ENCODE results near the gene HAUS1. TPM values are rescaled to one million over a fixed set of nuclear protein-coding genes. Genes with fewer than 3 reads are reported as not detected.

Gene HAUS1
- total RNA-seq, 4 donors from 2014 or later, result 21.5 to 47.8 (median 36.1) TPM

- TF ChIP-seq POLR2A (IDR thresholded peaks at IDR 0.05) (no peak), CTCF (IDR thresholded peaks at IDR 0.05) (no peak)
- Histone ChIP-seq H3K9me3 (no peaks in the 10 kb centered on the region), H3K36me3 (no peaks in the 10 kb centered on the region), H3K27ac (no peak overlapping the region), H3K4me1 (no peaks in the 10 kb centered on the region), H3K4me3 (no peak overlapping the region), H3K27me3 (no peaks in the 10 kb centered on the region)
- DNase-seq, result no peak
- intact Hi-C loops (cut with DNase I; ENCODE audit: low total_unique reads), result no loop called here
These were observed 42.8 kb upstream of the HAUS1 start for GRCh38 chr18:46061387-46061786.

GRCh38 chr18:46061796-46062195, 42.4 kb upstream of the HAUS1 start:
- Histone ChIP-seq H3K27ac (no peak overlapping the region), H3K4me1 (no peaks in the 10 kb centered on the region), H3K36me3 (no peaks in the 10 kb centered on the region), H3K27me3 (no peaks in the 10 kb centered on the region), H3K4me3 (no peak overlapping the region), H3K9me3 (no peaks in the 10 kb centered on the region)
- intact Hi-C loops (cut with DNase I; ENCODE audit: low total_unique reads), result no loop called here
- no peak for TF ChIP-seq CTCF (IDR thresholded peaks at IDR 0.05)
- TF ChIP-seq POLR2A (IDR thresholded peaks at IDR 0.05), result no peak
- no peak for DNase-seq

- Histone ChIP-seq H3K4me3 (no peak overlapping the region), H3K36me3 (no peaks in the 10 kb centered on the region), H3K27ac (no peak overlapping the region), H3K9me3 (no peaks in the 10 kb centered on the region), H3K27me3 (no peaks in the 10 kb centered on the region), H3K4me1 (no peaks in the 10 kb centered on the region)
- intact Hi-C loops (cut with DNase I; ENCODE audit: low total_unique reads), result no loop called here
- no peak for DNase-seq
- TF ChIP-seq CTCF (IDR thresholded peaks at IDR 0.05) (no peak), POLR2A (IDR thresholded peaks at IDR 0.05) (no peak)
These were observed 41.4 kb upstream of the HAUS1 start for GRCh38 chr18:46062781-46063180.

DNA sequence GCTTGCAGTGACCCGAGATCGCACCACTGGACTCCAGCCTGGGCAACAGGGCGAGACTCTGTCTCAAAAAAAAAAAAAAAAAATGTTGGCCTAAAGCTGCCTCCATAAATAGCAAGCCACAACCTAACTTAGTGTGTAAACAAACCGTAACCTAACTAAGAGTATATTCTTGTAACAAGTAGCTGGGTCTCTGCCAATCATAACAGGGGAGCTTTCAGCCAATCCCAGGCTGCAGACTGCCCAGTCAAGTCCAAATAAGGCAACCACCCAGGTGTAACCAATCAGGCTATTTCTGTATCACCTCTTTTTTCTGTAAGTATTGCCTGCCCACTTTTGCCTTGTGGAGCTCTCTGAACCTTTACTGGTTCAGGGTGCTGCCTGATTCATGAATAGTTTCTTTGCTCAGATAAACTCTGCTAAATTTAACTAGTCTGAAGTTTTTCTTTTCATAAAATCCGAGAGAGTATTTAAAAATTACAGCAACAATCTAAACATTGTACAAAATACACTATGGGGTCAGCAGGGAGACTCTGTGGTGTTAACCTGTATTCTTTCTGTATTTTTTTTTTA, 36.7 kb upstream of the HAUS1 start:
- TF ChIP-seq POLR2A (IDR thresholded peaks at IDR 0.05), result no peak
- TF ChIP-seq CTCF (IDR thresholded peaks at IDR 0.05), result no peak
- no peaks in the 10 kb centered on the region for H3K27me3 ChIP-seq
- no peak for DNase-seq
- no peak overlapping the region for H3K4me3 ChIP-seq
- no peak overlapping the region for H3K27ac ChIP-seq
- no peaks in the 10 kb centered on the region for H3K36me3 ChIP-seq
- intact Hi-C loops (cut with DNase I; ENCODE audit: low total_unique reads), result no loop called here
- no peaks in the 10 kb centered on the region for H3K9me3 ChIP-seq
- H3K4me1 ChIP-seq, result peaks cover under 1 to 2% of the 10 kb centered on the region in 2 donors

DNA sequence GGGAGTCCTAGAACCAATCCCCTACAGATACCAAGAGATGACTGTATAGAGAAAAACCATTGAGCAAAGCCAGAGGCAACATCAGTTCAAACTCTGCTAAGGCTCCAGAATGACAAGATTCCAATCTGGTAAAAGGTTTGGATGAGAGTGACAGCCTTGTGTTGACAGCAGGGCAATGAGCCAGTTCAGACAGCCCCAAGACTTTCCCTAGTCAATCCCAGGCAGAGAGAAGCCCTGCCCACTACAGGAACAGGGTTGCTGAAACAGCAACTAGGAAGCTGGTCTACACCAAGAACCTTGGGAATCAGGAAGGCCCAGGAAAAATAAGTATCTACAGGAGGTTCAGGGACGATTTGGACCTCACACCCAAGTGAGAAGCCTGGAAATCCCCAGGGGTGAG, 35.4 kb upstream of the HAUS1 start:
- Histone ChIP-seq H3K27ac (no peak overlapping the region), H3K27me3 (no peaks in the 10 kb centered on the region)
- intact Hi-C loops (cut with DNase I; ENCODE audit: low total_unique reads), result no loop called here

More for the DNA sequence above, 35.4 kb upstream of the HAUS1 start:
- Histone ChIP-seq H3K4me3 (no peak overlapping the region), H3K9me3 (no peaks in the 10 kb centered on the region), H3K36me3 (no peaks in the 10 kb centered on the region), H3K4me1 (peaks cover 6 to 10% of the 10 kb centered on the region in 2 donors)
- TF ChIP-seq CTCF (IDR thresholded peaks at IDR 0.05) (no peak), POLR2A (IDR thresholded peaks at IDR 0.05) (no peak)
- no peak for DNase-seq

Data from uterus (tissue), 4 donors.